ENCODE measurements around the gene SLC30A4. TPM values are rescaled to one million over a fixed set of nuclear protein-coding genes. Genes with fewer than 3 reads are reported as not detected.
A peak's percentile ranks its signal among the peaks of the same experiment; 100 is the strongest.

The SLC30A4 gene
- total RNA-seq, 1 experiment from 2014 or later: not detected

DNA sequence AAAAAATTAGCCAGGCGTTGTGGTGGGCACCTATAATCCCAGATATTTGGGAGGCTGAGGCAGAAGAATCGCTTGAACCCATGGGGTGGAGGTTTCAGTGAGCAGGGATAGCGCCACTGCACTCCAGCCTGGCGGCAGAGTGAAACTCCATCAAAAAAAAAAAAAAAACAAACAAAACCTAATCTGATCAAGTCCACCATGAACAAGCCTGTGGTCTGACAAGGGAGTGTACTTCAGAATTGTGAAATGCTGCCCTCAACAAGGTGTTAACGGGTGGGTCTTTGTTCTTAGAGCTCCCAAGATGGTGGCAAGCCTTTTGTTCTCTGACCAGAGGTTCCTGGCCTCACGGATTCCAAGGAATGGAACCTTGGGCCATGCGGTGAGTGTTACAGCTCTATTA is 24.2 kb upstream of the SLC30A4 start:
- H3K9me3 ChIP-seq (ENCODE audit: control insufficient read depth, low read depth, low read length): no peaks in the 10 kb centered on the region
- H3K27ac ChIP-seq (ENCODE audit: insufficient read length, low read depth, low read length): no peak overlapping the region
- H2BK15ac ChIP-seq (ENCODE audit: low read depth, low read length): no peak overlapping the region
- H2BK120ac ChIP-seq (ENCODE audit: low read depth, low read length, poor library complexity, severe bottlenecking): no peak overlapping the region
- no peaks in the 10 kb centered on the region for H3K79me1 ChIP-seq (ENCODE audit: insufficient read depth, low read depth, low read length, poor library complexity, severe bottlenecking)
- no CpG with 5 or more reads among the region's 7 CpGs for WGBS (ENCODE audit: extremely low coverage, insufficient read length, low lambda C conversion rate)
- H2AK5ac ChIP-seq (ENCODE audit: insufficient read length, low read length): no peak overlapping the region
- H3K4me1 ChIP-seq (ENCODE audit: insufficient read depth, low read length): no peaks in the 10 kb centered on the region
- no peaks in the 10 kb centered on the region for H4K20me1 ChIP-seq (ENCODE audit: control insufficient read depth, insufficient read depth, insufficient read length)
- peaks cover 7 to 15% of the 10 kb centered on the region in 2 experiments for H3K4me1 Mint-ChIP-seq
- no peak overlapping the region for H4K8ac ChIP-seq (replicated peaks; ENCODE audit: insufficient read length, low read depth, low read length)
- no peak overlapping the region for H3K4me2 ChIP-seq (ENCODE audit: insufficient read depth, insufficient read length, low read length)
- H3K36me3 Mint-ChIP-seq (ENCODE audit: insufficient read depth in 1 of 3, low read depth in 3 of 3): no peaks in the 10 kb centered on the region
- no peak overlapping the region for H3K14ac ChIP-seq (ENCODE audit: insufficient read depth, low read length)
- H3K27ac Mint-ChIP-seq: peak overlapping the region in 1 of 3 experiments; percentile 81; a peak in 2 of 7 replicates
- no peak overlapping the region for H3K18ac ChIP-seq (ENCODE audit: insufficient read length, low read depth, low read length)
- H3T11ph ChIP-seq (ENCODE audit: low read length): no peak overlapping the region
- H2AFZ ChIP-seq (ENCODE audit: low read length): no peak overlapping the region
- H3K27me3 Mint-ChIP-seq (ENCODE audit: low read depth): peaks cover 35% of the 10 kb centered on the region
- H3K4me3 Mint-ChIP-seq: no peak overlapping the region
- H3K79me2 ChIP-seq (ENCODE audit: insufficient read depth, low read length): no peaks in the 10 kb centered on the region
- no peak overlapping the region for H3K9ac ChIP-seq (ENCODE audit: extremely low read depth, insufficient read length, low read length)
- no peak overlapping the region for H3K23ac ChIP-seq (ENCODE audit: insufficient read length, low read depth, low read length)
- H4K91ac ChIP-seq (ENCODE audit: insufficient read length, low read depth, low read length): no peak overlapping the region
- H3K4ac ChIP-seq (ENCODE audit: low read depth, low read length): no peak overlapping the region
- H3K56ac ChIP-seq (ENCODE audit: insufficient read length, low read depth, low read length): no peak overlapping the region
- DNase-seq: no peak
- no peaks in the 10 kb centered on the region for H3K23me2 ChIP-seq (ENCODE audit: insufficient read length, low read depth, low read length, poor library complexity, severe bottlenecking)
- no peak overlapping the region for H2BK5ac ChIP-seq (ENCODE audit: insufficient read length, low read length)
- no peak overlapping the region for H2BK20ac ChIP-seq (ENCODE audit: low read depth, low read length, poor library complexity, severe bottlenecking)
- TF ChIP-seq, protein P1, sequence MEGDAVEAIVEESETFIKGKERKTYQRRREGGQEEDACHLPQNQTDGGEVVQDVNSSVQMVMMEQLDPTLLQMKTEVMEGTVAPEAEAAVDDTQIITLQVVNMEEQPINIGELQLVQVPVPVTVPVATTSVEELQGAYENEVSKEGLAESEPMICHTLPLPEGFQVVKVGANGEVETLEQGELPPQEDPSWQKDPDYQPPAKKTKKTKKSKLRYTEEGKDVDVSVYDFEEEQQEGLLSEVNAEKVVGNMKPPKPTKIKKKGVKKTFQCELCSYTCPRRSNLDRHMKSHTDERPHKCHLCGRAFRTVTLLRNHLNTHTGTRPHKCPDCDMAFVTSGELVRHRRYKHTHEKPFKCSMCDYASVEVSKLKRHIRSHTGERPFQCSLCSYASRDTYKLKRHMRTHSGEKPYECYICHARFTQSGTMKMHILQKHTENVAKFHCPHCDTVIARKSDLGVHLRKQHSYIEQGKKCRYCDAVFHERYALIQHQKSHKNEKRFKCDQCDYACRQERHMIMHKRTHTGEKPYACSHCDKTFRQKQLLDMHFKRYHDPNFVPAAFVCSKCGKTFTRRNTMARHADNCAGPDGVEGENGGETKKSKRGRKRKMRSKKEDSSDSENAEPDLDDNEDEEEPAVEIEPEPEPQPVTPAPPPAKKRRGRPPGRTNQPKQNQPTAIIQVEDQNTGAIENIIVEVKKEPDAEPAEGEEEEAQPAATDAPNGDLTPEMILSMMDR (conservative IDR thresholded peaks at IDR 0.05): no peak
- H2BK12ac ChIP-seq (ENCODE audit: insufficient read length, low read depth, low read length): no peak overlapping the region
- no peaks in the 10 kb centered on the region for H3K27me3 ChIP-seq (ENCODE audit: insufficient read depth, low read length)
- no peak overlapping the region for H4K5ac ChIP-seq (ENCODE audit: insufficient read length, low read depth, low read length)
- H3K9me3 Mint-ChIP-seq: no peaks in the 10 kb centered on the region; a peak in 1 of 5 replicates

Data from H9 (cell line).